Endothelial cell of umbilical vein (primary cell): Measurements from ENCODE around the gene YARS1. TPM values are rescaled to one million over a fixed set of nuclear protein-coding genes. Genes with fewer than 3 reads are reported as not detected.

Source experiments
- BruUV-seq: library from RNA; stranded (reverse); fragments of 400-500 nt; replicated peaks from 2 replicates; lab custom pipeline; 2021; lab: Mats Ljungman, UMichigan
- CTCF ChIA-PET: fragments of 300-600, 350-600 bp; sonication (Branson Sonifier 250); formaldehyde crosslinking; loops from one replicate; lab custom pipeline; 2021; ENCODE audit warnings: antibody characterized with exemption, inconsistent platforms; lab: Charles Lee
- POLR2A ChIA-PET: fragments of 300-600, 350-600 bp; sonication (Branson Sonifier 250); formaldehyde crosslinking; loops from one replicate; lab custom pipeline; 2021; ENCODE audit warnings: antibody characterized with exemption, inconsistent platforms; lab: Charles Lee
- DNase-seq: peaks from one replicate; pipeline ENCODE4 v3.0.0-alpha.2; 2011; ENCODE audit warnings: low read depth, low spot score
- FAIRE-seq: peaks from 2 replicates; lab custom pipeline; 2011; peaks lifted over from hg19 to GRCh38; lab: Jason Lieb, UNC
- H2AFZ ChIP-seq: 2 replicates; pipeline ENCODE4 v1.6.0; 2012; ENCODE audit warnings: low read depth, low read length, control low read depth, inconsistent platforms
- H3K27ac ChIP-seq: 2 replicates; pipeline ENCODE4 v1.5.1; 2011; ENCODE audit warnings: low read depth, mild to moderate bottlenecking, control low read depth, low read length, moderate library complexity; ENCODE audit not compliant: insufficient read depth
- H3K27me3 ChIP-seq, 2 experiments: 2 replicates each; pipeline versions ENCODE4 v1.6.0 to v1.6.1; 2011; ENCODE audit warnings: low read length in 2 of 2, mixed read lengths in 1 of 2; ENCODE audit not compliant: control insufficient read depth in 2 of 2, insufficient read depth in 2 of 2
- H3K36me3 ChIP-seq, 2 experiments: 2 replicates in 1 of 2; 3 replicates in 1 of 2; pipeline ENCODE4 v1.5.1; 2011; ENCODE audit warnings: low read length in 2 of 2, mild to moderate bottlenecking in 1 of 2, moderate library complexity in 1 of 2; ENCODE audit not compliant: control insufficient read depth in 2 of 2, insufficient read depth in 2 of 2; ENCODE audit errors: extremely low read depth in 1 of 2
- H3K4me1 ChIP-seq: 3 replicates; pipeline ENCODE4 v1.5.1; 2011; ENCODE audit warnings: mild to moderate bottlenecking, low read length; ENCODE audit not compliant: control insufficient read depth, insufficient read depth; ENCODE audit errors: extremely low read depth
- H3K4me2 ChIP-seq: 2 replicates; pipeline ENCODE4 v1.6.1; 2011; ENCODE audit warnings: low read length, control low read depth, mixed read lengths; ENCODE audit not compliant: insufficient read depth
- H3K4me3 ChIP-seq, 3 experiments: fragments of 200-600 bp in 1 of 3; sonication (generic), shearing (Covaris generic) in 1 of 3; replicated peaks in 1 of 3; 2 replicates each; pipeline ENCODE4 v1.5.1; 2011 to 2016; ENCODE audit warnings: control low read depth in 3 of 3, low read length in 3 of 3, mild to moderate bottlenecking in 2 of 3, inconsistent platforms in 1 of 3, low read depth in 1 of 3, moderate library complexity in 1 of 3; ENCODE audit not compliant: insufficient read depth in 1 of 3
- H3K79me2 ChIP-seq: 2 replicates; pipeline ENCODE4 v1.6.0; 2012; ENCODE audit warnings: low read length, inconsistent platforms; ENCODE audit not compliant: control insufficient read depth, insufficient read depth
- H3K9ac ChIP-seq: replicated peaks from 2 replicates; pipeline ENCODE3; 2011; ENCODE audit warnings: low read length, control low read depth; ENCODE audit not compliant: insufficient read depth; ENCODE audit errors: extremely low read depth
- H3K9me1 ChIP-seq: replicated peaks from 3 replicates; pipeline ENCODE4 v1.6.0; 2011; ENCODE audit warnings: mild to moderate bottlenecking, low read length; ENCODE audit not compliant: control insufficient read depth, insufficient read depth; ENCODE audit errors: extremely low read depth
- H3K9me3 ChIP-seq: replicated peaks from 2 replicates; pipeline ENCODE4 v1.5.1; 2012; ENCODE audit warnings: low read length, inconsistent platforms; ENCODE audit not compliant: control insufficient read depth, insufficient read depth
- H4K20me1 ChIP-seq: replicated peaks from 2 replicates; pipeline ENCODE3; 2011; ENCODE audit warnings: mild to moderate bottlenecking, low read length; ENCODE audit not compliant: control insufficient read depth, insufficient read depth; ENCODE audit errors: extremely low read depth
- GATA2 ChIP-seq: IDR thresholded peaks from 2 replicates; pipeline ENCODE4 v1.7.0; 2011; ENCODE audit warnings: low read depth, mild to moderate bottlenecking, moderate library complexity, mixed read lengths, low read length; ENCODE audit not compliant: insufficient read length, insufficient read depth
- JUN ChIP-seq: IDR thresholded peaks from 2 replicates; pipeline ENCODE4 v1.6.1; 2011; ENCODE audit warnings: borderline replicate concordance, low read depth; ENCODE audit not compliant: insufficient read length, insufficient read depth
- MAX ChIP-seq: IDR thresholded peaks from 2 replicates; pipeline ENCODE4 v1.6.1; 2011; ENCODE audit not compliant: insufficient read depth, insufficient read length
- POLR2AphosphoS5 ChIP-seq: IDR thresholded peaks from 2 replicates; pipeline ENCODE4 v1.6.1; 2012; ENCODE audit warnings: low read depth, mild to moderate bottlenecking, control low read depth, low read length, moderate library complexity; ENCODE audit not compliant: insufficient read depth
- dilution Hi-C: fragments of 300-500 bp; cut with MboI; formaldehyde crosslinking; loops from one replicate; pipeline ENCODE4 v1.15.0; 2019; ENCODE audit warnings: low sequenced_read_pairs; ENCODE audit not compliant: extremely low pct_ligation_motif_present
- intact Hi-C: fragments of 100-400 bp; cut with micrococcal nuclease; formaldehyde crosslinking; loops from one replicate; pipeline ENCODE4 v1.10.0; 2022
- polyA plus RNA-seq, 4 experiments: library from polyadenylated mRNA; depleted of rRNA in 3 of 4; stranded (reverse) in 3 of 4; unstranded in 1 of 4; fragments of >200 nt; gene quantifications; 2 replicates each; pipeline versions ENCODE4 v1.2.1 to v1.2.3, GENCODE V29; 2011 to 2012; ENCODE audit warnings: missing spikeins in 1 of 4
- total RNA-seq: library from RNA; stranded (reverse); gene quantifications from 2 replicates; pipeline ENCODE4 v1.2.3, GENCODE V29; 2021
- TF ChIP-seq, protein P1 (sequence below), 2 donors: IDR thresholded peaks; 1 replicate in 1 of 2; 2 replicates in 1 of 2; pipeline ENCODE4 v1.5.1; 2011; ENCODE audit warnings: low read length in 2 of 2, mild to moderate bottlenecking in 2 of 2, moderate library complexity in 2 of 2, control low read depth in 1 of 2, inconsistent platforms in 1 of 2, low read depth in 1 of 2; ENCODE audit not compliant: insufficient read depth in 1 of 2; ENCODE audit errors: extremely low read depth in 1 of 2

The YARS1 gene
- total and polyA plus RNA-seq, 2 donors (not counting 3 experiments of a cell fraction or from before 2014, with no cell fraction given), result 38.2 to 144 TPM

- Histone ChIP-seq H3K9ac (no peak overlapping the region), H3K27me3 (no peaks in the 10 kb centered on the region), H3K9me3 (no peaks in the 10 kb centered on the region), H3K9me1 (no peaks in the 10 kb centered on the region), H4K20me1 (no peaks in the 10 kb centered on the region), H3K4me3 (no peak overlapping the region), H3K79me2 (no peaks in the 10 kb centered on the region), H3K4me2 (no peak overlapping the region), H3K27ac (no peak overlapping the region), H3K4me1 (peaks cover 22% of the 10 kb centered on the region), H3K36me3 (peaks cover 0 to 15% of the 10 kb centered on the region in 2 experiments), H2AFZ (no peak overlapping the region)
- BruUV-seq, result no TSS peak
- TF ChIP-seq MAX, result no peak
- no peak for TF ChIP-seq GATA2
- TF ChIP-seq, protein P1, sequence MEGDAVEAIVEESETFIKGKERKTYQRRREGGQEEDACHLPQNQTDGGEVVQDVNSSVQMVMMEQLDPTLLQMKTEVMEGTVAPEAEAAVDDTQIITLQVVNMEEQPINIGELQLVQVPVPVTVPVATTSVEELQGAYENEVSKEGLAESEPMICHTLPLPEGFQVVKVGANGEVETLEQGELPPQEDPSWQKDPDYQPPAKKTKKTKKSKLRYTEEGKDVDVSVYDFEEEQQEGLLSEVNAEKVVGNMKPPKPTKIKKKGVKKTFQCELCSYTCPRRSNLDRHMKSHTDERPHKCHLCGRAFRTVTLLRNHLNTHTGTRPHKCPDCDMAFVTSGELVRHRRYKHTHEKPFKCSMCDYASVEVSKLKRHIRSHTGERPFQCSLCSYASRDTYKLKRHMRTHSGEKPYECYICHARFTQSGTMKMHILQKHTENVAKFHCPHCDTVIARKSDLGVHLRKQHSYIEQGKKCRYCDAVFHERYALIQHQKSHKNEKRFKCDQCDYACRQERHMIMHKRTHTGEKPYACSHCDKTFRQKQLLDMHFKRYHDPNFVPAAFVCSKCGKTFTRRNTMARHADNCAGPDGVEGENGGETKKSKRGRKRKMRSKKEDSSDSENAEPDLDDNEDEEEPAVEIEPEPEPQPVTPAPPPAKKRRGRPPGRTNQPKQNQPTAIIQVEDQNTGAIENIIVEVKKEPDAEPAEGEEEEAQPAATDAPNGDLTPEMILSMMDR (IDR thresholded peaks at IDR 0.05; ENCODE audit: extremely low read depth in 1 of 2, insufficient read depth in 1 of 2, low read depth in 1 of 2, low read length in 2 of 2), result no peak
- TF ChIP-seq JUN, result no peak
- peak; percentile 30 for TF ChIP-seq POLR2AphosphoS5
- dilution Hi-C loops (no loop called here), intact Hi-C loops (loop anchor here (1.0 to 2.0 kb wide), 4 partner anchors 60 to 372 kb away; partner anchors contain the start of genes RBBP4 and ZBTB8OS)
- CTCF ChIA-PET, result interaction anchor here (0.8 to 12.2 kb wide), 28 partner anchors 8 to 371 kb away, joined by 3 to 392 read pairs (median 6); a partner anchor contains a TSS
- FAIRE-seq (no peak), DNase-seq (no peak)
- POLR2A ChIA-PET, result no interaction called here
These were observed 44.7 kb downstream of the YARS1 start for GRCh38 chr1:32772281-32773017.
